ENCODE data around the gene SPATA9.
"Not testable (repeated sequence)": the region's sequence is repeated elsewhere in the genome, so short reads cannot be mapped to it uniquely, and the experiment has no call there.

Gene SPATA9

GRCh38 chr5:95641741-95642220 lies 41.0 kb downstream of the SPATA9 start:
- no peaks in the 10 kb centered on the region for H3K36me3 ChIP-seq (ENCODE audit: insufficient read depth, low read length)
- no peaks in the 10 kb centered on the region for H4K20me1 ChIP-seq (ENCODE audit: insufficient read depth, low read length)
- H3K4me3 ChIP-seq (ENCODE audit: low read depth in 1 of 2, low read length in 2 of 2): no peak overlapping the region
- no peak overlapping the region for H3K27ac ChIP-seq (ENCODE audit: low read length)
- no peak for TF ChIP-seq EZH2 (IDR thresholded peaks at IDR 0.05; ENCODE audit: borderline replicate concordance, low read depth, low read length, severe bottlenecking)
- TF ChIP-seq, protein P1, sequence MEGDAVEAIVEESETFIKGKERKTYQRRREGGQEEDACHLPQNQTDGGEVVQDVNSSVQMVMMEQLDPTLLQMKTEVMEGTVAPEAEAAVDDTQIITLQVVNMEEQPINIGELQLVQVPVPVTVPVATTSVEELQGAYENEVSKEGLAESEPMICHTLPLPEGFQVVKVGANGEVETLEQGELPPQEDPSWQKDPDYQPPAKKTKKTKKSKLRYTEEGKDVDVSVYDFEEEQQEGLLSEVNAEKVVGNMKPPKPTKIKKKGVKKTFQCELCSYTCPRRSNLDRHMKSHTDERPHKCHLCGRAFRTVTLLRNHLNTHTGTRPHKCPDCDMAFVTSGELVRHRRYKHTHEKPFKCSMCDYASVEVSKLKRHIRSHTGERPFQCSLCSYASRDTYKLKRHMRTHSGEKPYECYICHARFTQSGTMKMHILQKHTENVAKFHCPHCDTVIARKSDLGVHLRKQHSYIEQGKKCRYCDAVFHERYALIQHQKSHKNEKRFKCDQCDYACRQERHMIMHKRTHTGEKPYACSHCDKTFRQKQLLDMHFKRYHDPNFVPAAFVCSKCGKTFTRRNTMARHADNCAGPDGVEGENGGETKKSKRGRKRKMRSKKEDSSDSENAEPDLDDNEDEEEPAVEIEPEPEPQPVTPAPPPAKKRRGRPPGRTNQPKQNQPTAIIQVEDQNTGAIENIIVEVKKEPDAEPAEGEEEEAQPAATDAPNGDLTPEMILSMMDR (IDR thresholded peaks at IDR 0.05; ENCODE audit: borderline replicate concordance, extremely low read depth, low read length, poor library complexity, severe bottlenecking): no peak
- no peak overlapping the region for H2AFZ ChIP-seq (ENCODE audit: low read depth, low read length)
- H3K9me3 ChIP-seq (ENCODE audit: insufficient read depth, low read length, severe bottlenecking): no peaks in the 10 kb centered on the region
- H3K9ac ChIP-seq (ENCODE audit: low read depth, low read length): no peak overlapping the region
- ATAC-seq (ENCODE audit: insufficient read depth, low read depth): no peak
- H3K4me2 ChIP-seq (ENCODE audit: insufficient read depth, low read length): no peak overlapping the region
- no peaks in the 10 kb centered on the region for H3K79me2 ChIP-seq (ENCODE audit: insufficient read depth, low read length)
- peaks cover 2% of the 10 kb centered on the region for H3K27me3 ChIP-seq (ENCODE audit: insufficient read depth, low read length, poor library complexity)
- H3K4me1 ChIP-seq (ENCODE audit: insufficient read depth, low read length): peaks cover 21% of the 10 kb centered on the region
- no peak for DNase-seq

DNA sequence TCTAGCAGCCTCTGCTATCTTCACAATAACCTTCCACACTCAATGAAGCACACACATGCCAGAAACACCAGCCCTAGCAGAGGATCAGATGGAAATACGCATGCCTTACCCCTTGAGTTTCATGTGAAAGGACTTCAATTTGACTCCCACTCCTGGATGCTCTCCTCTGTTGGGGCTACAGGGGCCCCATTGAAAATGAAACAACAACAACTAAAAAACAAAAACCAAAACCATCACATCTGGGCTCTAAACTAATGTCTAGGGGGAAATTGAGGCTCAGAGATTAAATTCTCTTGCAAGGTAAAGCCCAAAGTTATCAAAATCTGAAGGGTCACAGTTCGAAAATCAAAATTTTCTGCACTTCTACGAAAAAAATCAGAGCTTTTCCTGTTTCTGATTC lies 44.2 kb downstream of the SPATA9 start:
- Histone ChIP-seq H3K9ac (ENCODE audit: low read depth, low read length) (no peak overlapping the region), H3K27me3 (ENCODE audit: insufficient read depth, low read length, poor library complexity) (peaks cover 2% of the 10 kb centered on the region), H3K9me3 (ENCODE audit: insufficient read depth, low read length, severe bottlenecking) (no peaks in the 10 kb centered on the region), H3K79me2 (ENCODE audit: insufficient read depth, low read length) (no peaks in the 10 kb centered on the region), H3K27ac (ENCODE audit: low read length) (no peak overlapping the region), H3K4me3 (ENCODE audit: low read depth in 1 of 2, low read length in 2 of 2) (no peak overlapping the region), H4K20me1 (ENCODE audit: insufficient read depth, low read length) (no peaks in the 10 kb centered on the region), H3K4me1 (ENCODE audit: insufficient read depth, low read length) (no peaks in the 10 kb centered on the region), H3K4me2 (ENCODE audit: insufficient read depth, low read length) (no peak overlapping the region), H2AFZ (ENCODE audit: low read depth, low read length) (no peak overlapping the region), H3K36me3 (ENCODE audit: insufficient read depth, low read length) (no peaks in the 10 kb centered on the region)
- no peak for ATAC-seq (ENCODE audit: insufficient read depth, low read depth)
- no peak for TF ChIP-seq EZH2 (IDR thresholded peaks at IDR 0.05; ENCODE audit: borderline replicate concordance, low read depth, low read length, severe bottlenecking)
- TF ChIP-seq, protein P1 (IDR thresholded peaks at IDR 0.05; ENCODE audit: borderline replicate concordance, extremely low read depth, low read length, poor library complexity, severe bottlenecking): no peak
- DNase-seq: no peak

DNA sequence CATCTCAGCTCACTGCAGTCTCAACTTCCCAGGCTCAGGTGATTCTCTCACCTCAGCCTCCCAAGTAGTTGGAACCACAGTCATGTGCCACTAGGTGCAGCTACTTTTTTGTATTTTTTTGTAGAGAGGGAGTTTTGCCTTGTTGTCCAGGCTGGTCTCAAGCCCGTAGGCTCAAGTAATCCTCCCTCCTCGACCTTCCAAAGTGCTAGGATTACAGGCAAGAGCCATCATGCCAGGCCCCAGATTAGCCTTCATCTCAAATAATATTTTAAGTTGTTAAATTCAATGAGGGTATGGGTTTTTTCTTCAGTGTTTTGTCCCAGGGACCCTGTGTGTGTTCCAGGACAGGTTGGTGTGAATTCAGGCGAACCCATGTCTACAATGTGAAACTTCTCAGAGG lies 48.7 kb downstream of the SPATA9 start:
- Histone ChIP-seq H3K27ac (ENCODE audit: low read length) (no peak overlapping the region), H4K20me1 (ENCODE audit: insufficient read depth, low read length) (no peaks in the 10 kb centered on the region), H3K9me3 (ENCODE audit: insufficient read depth, low read length, severe bottlenecking) (no peaks in the 10 kb centered on the region), H3K4me3 (ENCODE audit: low read depth in 1 of 2, low read length in 2 of 2) (no peak overlapping the region), H3K79me2 (ENCODE audit: insufficient read depth, low read length) (no peaks in the 10 kb centered on the region), H3K4me1 (ENCODE audit: insufficient read depth, low read length) (peaks cover 7% of the 10 kb centered on the region), H2AFZ (ENCODE audit: low read depth, low read length) (no peak overlapping the region), H3K27me3 (ENCODE audit: insufficient read depth, low read length, poor library complexity) (peaks cover 2% of the 10 kb centered on the region), H3K4me2 (ENCODE audit: insufficient read depth, low read length) (no peak overlapping the region), H3K36me3 (ENCODE audit: insufficient read depth, low read length) (no peaks in the 10 kb centered on the region), H3K9ac (ENCODE audit: low read depth, low read length) (no peak overlapping the region)
- no peak for DNase-seq
- no peak for ATAC-seq (ENCODE audit: insufficient read depth, low read depth)
- TF ChIP-seq, protein P1 (IDR thresholded peaks at IDR 0.05; ENCODE audit: borderline replicate concordance, extremely low read depth, low read length, poor library complexity, severe bottlenecking): no peak
- no peak for TF ChIP-seq EZH2 (IDR thresholded peaks at IDR 0.05; ENCODE audit: borderline replicate concordance, low read depth, low read length, severe bottlenecking)

GRCh38 chr5:95633671-95634070 lies 49.1 kb downstream of the SPATA9 start:
- Histone ChIP-seq H2AFZ (ENCODE audit: low read depth, low read length) (no peak overlapping the region), H3K27me3 (ENCODE audit: insufficient read depth, low read length, poor library complexity) (peaks cover 2% of the 10 kb centered on the region), H3K27ac (ENCODE audit: low read length) (no peak overlapping the region), H3K4me1 (ENCODE audit: insufficient read depth, low read length) (peaks cover 7% of the 10 kb centered on the region), H3K9me3 (ENCODE audit: insufficient read depth, low read length, severe bottlenecking) (no peaks in the 10 kb centered on the region), H3K36me3 (ENCODE audit: insufficient read depth, low read length) (no peaks in the 10 kb centered on the region), H3K9ac (ENCODE audit: low read depth, low read length) (no peak overlapping the region), H4K20me1 (ENCODE audit: insufficient read depth, low read length) (no peaks in the 10 kb centered on the region), H3K79me2 (ENCODE audit: insufficient read depth, low read length) (no peaks in the 10 kb centered on the region), H3K4me2 (ENCODE audit: insufficient read depth, low read length) (no peak overlapping the region), H3K4me3 (ENCODE audit: low read depth in 1 of 2, low read length in 2 of 2) (no peak overlapping the region)
- DNase-seq (no peak), ATAC-seq (ENCODE audit: insufficient read depth, low read depth) (no peak)
- TF ChIP-seq, protein P1 (IDR thresholded peaks at IDR 0.05; ENCODE audit: borderline replicate concordance, extremely low read depth, low read length, poor library complexity, severe bottlenecking): no peak
- no peak for TF ChIP-seq EZH2 (IDR thresholded peaks at IDR 0.05; ENCODE audit: borderline replicate concordance, low read depth, low read length, severe bottlenecking)

- not testable (repeated sequence) for H3K27ac ChIP-seq (ENCODE audit: low read length); H3K9me3 ChIP-seq (ENCODE audit: insufficient read depth, low read length, severe bottlenecking); H3K9ac ChIP-seq (ENCODE audit: low read depth, low read length); H3K36me3 ChIP-seq (ENCODE audit: insufficient read depth, low read length); H3K79me2 ChIP-seq (ENCODE audit: insufficient read depth, low read length); H2AFZ ChIP-seq (ENCODE audit: low read depth, low read length); H3K4me1 ChIP-seq (ENCODE audit: insufficient read depth, low read length); DNase-seq; H3K4me3 ChIP-seq (ENCODE audit: low read depth in 1 of 2, low read length in 2 of 2); ATAC-seq (ENCODE audit: insufficient read depth, low read depth); H3K27me3 ChIP-seq (ENCODE audit: insufficient read depth, low read length, poor library complexity); H3K4me2 ChIP-seq (ENCODE audit: insufficient read depth, low read length); H4K20me1 ChIP-seq (ENCODE audit: insufficient read depth, low read length)
These were observed 49.8 kb downstream of the SPATA9 start for GRCh38 chr5:95632942-95633341.

Data from DND-41 (cell line).